PC-9 (cell line): ENCODE measurements around the gene COL4A3. TPM values are rescaled to one million over a fixed set of nuclear protein-coding genes. Genes with fewer than 3 reads are reported as not detected.

Experiments used
- BruUV-seq: library from RNA; stranded (reverse); fragments of 400-500 nt; replicated peaks from 2 replicates; lab custom pipeline; 2021; lab: Mats Ljungman, UMichigan
- CTCF ChIA-PET: fragments of 300-600 bp; sonication (Branson Sonifier 250); formaldehyde crosslinking; loops from one replicate; lab custom pipeline; 2022; ENCODE audit warnings: antibody characterized with exemption; lab: Charles Lee
- POLR2A ChIA-PET: fragments of 300-600 bp; sonication (Branson Sonifier 250); formaldehyde crosslinking; loops from one replicate; lab custom pipeline; 2022; ENCODE audit warnings: antibody characterized with exemption; ENCODE audit not compliant: unreplicated experiment; lab: Charles Lee
- DNase-seq, 2 experiments: peaks; one replicate each; pipeline versions ENCODE4 v3.0.0 to v3.0.0-alpha.2; 2015 to 2022; ENCODE audit warnings: mixed read lengths in 1 of 2
- H2AFZ ChIP-seq: fragments of 200-600 bp; sonication (generic); 2 replicates; pipeline ENCODE4 v1.8.1; 2017; ENCODE audit warnings: antibody characterized with exemption
- H3F3A ChIP-seq: fragments of 200-600 bp; sonication (generic); 2 replicates; pipeline ENCODE4 v1.8.1; 2017; ENCODE audit warnings: antibody characterized with exemption, mild to moderate bottlenecking, low read depth; ENCODE audit not compliant: insufficient read depth
- H3K27ac ChIP-seq: fragments of 200-600 bp; sonication (generic); 2 replicates; pipeline ENCODE4 v1.6.1; 2016; ENCODE audit warnings: mixed run types
- H3K27me3 ChIP-seq: fragments of 200-600 bp; sonication (generic); 2 replicates; pipeline ENCODE4 v1.6.1; 2016; ENCODE audit warnings: low read depth, mixed run types; ENCODE audit not compliant: insufficient read depth
- H3K36me3 ChIP-seq: fragments of 200-600 bp; sonication (generic); 2 replicates; pipeline ENCODE4 v1.6.1; 2016; ENCODE audit warnings: low read depth, mixed run types
- H3K4me1 ChIP-seq: fragments of 200-600 bp; sonication (generic); replicated peaks from 2 replicates; pipeline ENCODE4 v1.6.1; 2016; ENCODE audit warnings: mixed run types; ENCODE audit not compliant: insufficient read depth
- H3K4me2 ChIP-seq: fragments of 200-600 bp; sonication (generic); 2 replicates; pipeline ENCODE4 v1.6.1; 2017; ENCODE audit warnings: mixed run types
- H3K4me3 ChIP-seq: fragments of 200-600 bp; sonication (generic); 2 replicates; pipeline ENCODE4 v1.6.1; 2016; ENCODE audit warnings: mixed run types
- H3K79me2 ChIP-seq: fragments of 200-600 bp; sonication (generic); 2 replicates; pipeline ENCODE4 v1.6.1; 2017; ENCODE audit warnings: low read depth, mixed run types
- H3K9me2 ChIP-seq: fragments of 200-600 bp; sonication (generic); 2 replicates; pipeline ENCODE4 v1.8.1; 2017; ENCODE audit warnings: mild to moderate bottlenecking; ENCODE audit not compliant: insufficient read depth
- H3K9me3 ChIP-seq: fragments of 200-600 bp; sonication (generic); 2 replicates; pipeline ENCODE4 v1.8.1; 2016; ENCODE audit warnings: low read depth; ENCODE audit not compliant: insufficient read depth
- H4K20me1 ChIP-seq: fragments of 200-600 bp; sonication (generic); 2 replicates; pipeline ENCODE4 v1.8.1; 2017; ENCODE audit not compliant: insufficient read depth
- EZH2 ChIP-seq: fragments of 200-600 bp; sonication (generic); IDR thresholded peaks from 2 replicates; pipeline ENCODE4 v1.8.0; 2017; ENCODE audit warnings: antibody characterized with exemption, low read depth
- intact Hi-C: fragments of 100-400 bp; cut with micrococcal nuclease; formaldehyde crosslinking; loops from one replicate; pipeline ENCODE4 v1.10.0; 2022; ENCODE audit not compliant: unreplicated experiment
- total RNA-seq: library from RNA; stranded (reverse); gene quantifications from 2 replicates; pipeline ENCODE4 v1.2.3, GENCODE V29; 2021
- TF ChIP-seq, protein P1 (sequence below): fragments of 200-600 bp; sonication (generic); conservative IDR thresholded peaks from 2 replicates; pipeline ENCODE4 v1.6.1; 2017; ENCODE audit warnings: mixed run types, antibody characterized with exemption, mild to moderate bottlenecking, moderate library complexity

Gene COL4A3
- total RNA-seq, 1 experiment from 2014 or later = 2.2 TPM

DNA sequence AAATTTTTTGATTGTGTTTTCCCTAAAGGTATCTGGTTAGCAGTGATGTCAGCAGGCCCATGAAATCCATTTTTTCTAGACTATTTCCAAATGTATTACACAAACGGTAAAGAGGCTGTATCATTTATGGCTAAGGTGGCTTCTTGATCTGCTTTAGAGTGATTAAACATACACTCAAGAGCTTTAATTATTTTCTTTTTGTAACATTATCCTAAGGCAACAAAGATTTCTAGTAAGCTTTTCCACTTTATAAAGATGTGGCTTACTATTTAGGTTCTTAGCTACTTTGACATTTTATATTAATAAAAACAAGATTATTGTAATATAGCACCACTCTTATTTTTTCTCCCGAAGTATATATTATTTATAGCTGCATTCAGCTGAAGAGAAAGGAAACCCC, 177.1 kb downstream of the COL4A3 start:
- Histone ChIP-seq H3K4me3 (no peak overlapping the region), H3K4me1 (no peaks in the 10 kb centered on the region), H3K4me2 (no peak overlapping the region), H2AFZ (no peak overlapping the region), H3K9me3 (no peaks in the 10 kb centered on the region), H3K36me3 (peaks cover 43% of the 10 kb centered on the region), H3K27me3 (no peaks in the 10 kb centered on the region), H3K9me2 (no peaks in the 10 kb centered on the region), H3F3A (peaks cover 8% of the 10 kb centered on the region; the same call in 1 of the 2 replicates), H4K20me1 (no peaks in the 10 kb centered on the region), H3K79me2 (no peaks in the 10 kb centered on the region; the same call in 1 of the 2 replicates), H3K27ac (no peak overlapping the region; the same call in 1 of the 2 replicates)
- ChIA-PET CTCF (interaction anchor here (0.6 kb wide), 1 partner anchor 234 kb away, joined by 12 read pairs; no protein-coding TSS in a partner anchor), POLR2A (no interaction called here)
- no TSS peak for BruUV-seq
- no peak for TF ChIP-seq EZH2
- TF ChIP-seq, protein P1, sequence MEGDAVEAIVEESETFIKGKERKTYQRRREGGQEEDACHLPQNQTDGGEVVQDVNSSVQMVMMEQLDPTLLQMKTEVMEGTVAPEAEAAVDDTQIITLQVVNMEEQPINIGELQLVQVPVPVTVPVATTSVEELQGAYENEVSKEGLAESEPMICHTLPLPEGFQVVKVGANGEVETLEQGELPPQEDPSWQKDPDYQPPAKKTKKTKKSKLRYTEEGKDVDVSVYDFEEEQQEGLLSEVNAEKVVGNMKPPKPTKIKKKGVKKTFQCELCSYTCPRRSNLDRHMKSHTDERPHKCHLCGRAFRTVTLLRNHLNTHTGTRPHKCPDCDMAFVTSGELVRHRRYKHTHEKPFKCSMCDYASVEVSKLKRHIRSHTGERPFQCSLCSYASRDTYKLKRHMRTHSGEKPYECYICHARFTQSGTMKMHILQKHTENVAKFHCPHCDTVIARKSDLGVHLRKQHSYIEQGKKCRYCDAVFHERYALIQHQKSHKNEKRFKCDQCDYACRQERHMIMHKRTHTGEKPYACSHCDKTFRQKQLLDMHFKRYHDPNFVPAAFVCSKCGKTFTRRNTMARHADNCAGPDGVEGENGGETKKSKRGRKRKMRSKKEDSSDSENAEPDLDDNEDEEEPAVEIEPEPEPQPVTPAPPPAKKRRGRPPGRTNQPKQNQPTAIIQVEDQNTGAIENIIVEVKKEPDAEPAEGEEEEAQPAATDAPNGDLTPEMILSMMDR = no peak
- no peak for DNase-seq
- intact Hi-C loops = no loop called here

DNA sequence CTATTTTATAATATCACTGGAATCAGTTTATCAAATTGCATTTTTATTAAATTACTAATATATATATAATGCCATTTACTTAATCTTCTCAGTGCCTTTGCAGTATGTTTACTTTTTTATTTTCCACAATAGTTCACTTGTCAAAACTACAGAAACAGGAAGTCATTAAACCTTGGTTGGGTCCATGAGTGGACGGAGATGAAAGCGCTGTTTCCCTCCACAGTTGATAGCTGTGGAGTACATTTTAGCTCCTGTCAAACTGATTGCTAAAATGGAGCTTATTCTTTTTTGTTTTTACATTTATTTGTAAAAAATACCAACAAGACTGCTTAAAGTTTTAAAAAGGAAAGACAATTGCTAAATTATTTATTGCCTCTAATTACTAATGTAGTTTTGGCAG, 179.8 kb downstream of the COL4A3 start:
- no peak overlapping the region for H3K27ac ChIP-seq
- DNase-seq = no peak
- no peak overlapping the region for H2AFZ ChIP-seq
- no TSS peak for BruUV-seq
- no peak overlapping the region for H3K4me2 ChIP-seq
- H3F3A ChIP-seq = peaks cover 8% of the 10 kb centered on the region; the same call in 1 of the 2 replicates
- ChIA-PET CTCF (no interaction called here), POLR2A (no interaction called here)
- no peak overlapping the region for H3K4me3 ChIP-seq
- H3K9me3 ChIP-seq = no peaks in the 10 kb centered on the region
- peaks cover 43% of the 10 kb centered on the region for H3K36me3 ChIP-seq
- H3K79me2 ChIP-seq = no peaks in the 10 kb centered on the region; the same call in 1 of the 2 replicates
- no peaks in the 10 kb centered on the region for H3K4me1 ChIP-seq
- no peaks in the 10 kb centered on the region for H3K27me3 ChIP-seq
- no peak for TF ChIP-seq EZH2
- TF ChIP-seq, protein P1 = no peak
- no peaks in the 10 kb centered on the region for H4K20me1 ChIP-seq
- intact Hi-C loops = no loop called here
- H3K9me2 ChIP-seq = no peaks in the 10 kb centered on the region

DNA sequence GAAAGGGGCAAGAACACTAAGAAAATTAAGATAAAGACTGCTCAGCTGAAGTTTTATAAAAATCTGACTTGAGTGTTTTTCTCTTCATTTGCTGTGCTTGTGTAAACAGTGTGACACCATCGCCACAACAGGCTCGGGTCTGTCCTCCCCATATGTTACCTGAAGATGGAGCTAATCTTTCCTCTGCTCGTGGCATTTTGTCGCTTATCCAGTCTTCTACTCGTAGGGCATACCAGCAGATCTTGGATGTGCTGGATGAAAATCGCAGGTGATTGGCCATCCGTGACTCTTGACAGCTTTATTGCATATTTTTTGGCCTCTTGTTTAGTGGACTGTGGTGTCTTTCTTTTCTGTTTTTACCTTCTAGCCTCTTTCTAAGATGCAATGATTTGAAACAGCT, 182.7 kb downstream of the COL4A3 start:
- no peaks in the 10 kb centered on the region for H3K79me2 ChIP-seq
- H3K27me3 ChIP-seq = no peaks in the 10 kb centered on the region
- ChIA-PET CTCF (no interaction called here), POLR2A (interaction anchor here (0.6 kb wide), 1 partner anchor 302 kb away, joined by 3 read pairs; no protein-coding TSS in a partner anchor)
- TF ChIP-seq, protein P1 = no peak
- no peak for TF ChIP-seq EZH2
- no peaks in the 10 kb centered on the region for H3K9me2 ChIP-seq
- H3K36me3 ChIP-seq = peaks cover 49% of the 10 kb centered on the region
- H3K4me1 ChIP-seq = no peaks in the 10 kb centered on the region
- H3K4me2 ChIP-seq = no peak overlapping the region
- H3K9me3 ChIP-seq = no peaks in the 10 kb centered on the region
- H3K27ac ChIP-seq = no peak overlapping the region
- intact Hi-C loops = no loop called here
- H3K4me3 ChIP-seq = no peak overlapping the region
- no peak overlapping the region for H2AFZ ChIP-seq
- H3F3A ChIP-seq = peaks cover 4% of the 10 kb centered on the region; the same call in 1 of the 2 replicates
- no peak for DNase-seq
- no TSS peak for BruUV-seq
- no peaks in the 10 kb centered on the region for H4K20me1 ChIP-seq
